Activated CD4-positive, alpha-beta memory T cell treated with anti-CD3 and anti-CD28 coated beads for 36 hours (primary cell): ENCODE results near the gene TTLL11. TPM values are rescaled to one million over a fixed set of nuclear protein-coding genes. Genes with fewer than 3 reads are reported as not detected.

ENCODE experiments used
- CTCF ChIA-PET: fragments of 350-600 bp; sonication (Branson Sonifier 250); formaldehyde crosslinking; loops from one replicate; lab custom pipeline; 2021; ENCODE audit warnings: antibody characterized with exemption, inconsistent platforms; lab: Charles Lee
- POLR2A ChIA-PET: fragments of 350-600 bp; sonication (Branson Sonifier 250); formaldehyde crosslinking; loops from one replicate; lab custom pipeline; 2021; ENCODE audit warnings: antibody characterized with exemption; lab: Charles Lee
- DNase-seq: peaks from one replicate; pipeline ENCODE4 v3.0.0-alpha.2; 2020
- H3K27ac Mint-ChIP-seq: one replicate; pipeline ENCODE4 v1.8.0; 2021; ENCODE audit warnings: mixed read lengths
- H3K27me3 Mint-ChIP-seq: one replicate; pipeline ENCODE4 v1.8.0; 2021; ENCODE audit warnings: mixed read lengths
- H3K36me3 Mint-ChIP-seq: one replicate; pipeline ENCODE4 v1.8.0; 2021; ENCODE audit warnings: mixed read lengths
- H3K4me1 Mint-ChIP-seq: one replicate; pipeline ENCODE4 v1.8.0; 2021; ENCODE audit warnings: low read depth, mixed read lengths
- H3K4me3 Mint-ChIP-seq: one replicate; pipeline ENCODE4 v1.8.0; 2021; ENCODE audit warnings: mild to moderate bottlenecking, mixed read lengths
- H3K9me3 Mint-ChIP-seq: one replicate; pipeline ENCODE4 v1.8.0; 2021; ENCODE audit warnings: mixed read lengths
- intact Hi-C: fragments of 100-400 bp; cut with micrococcal nuclease; formaldehyde crosslinking; loops from one replicate; pipeline ENCODE4 v1.15.1; 2023
- total RNA-seq, 2 experiments: library from RNA; stranded (reverse); gene quantifications; one replicate each; pipeline ENCODE4 v1.2.3, GENCODE V29; 2021

Gene TTLL11
- total RNA-seq, 2 experiments from 2014 or later: 0.97 TPM

DNA sequence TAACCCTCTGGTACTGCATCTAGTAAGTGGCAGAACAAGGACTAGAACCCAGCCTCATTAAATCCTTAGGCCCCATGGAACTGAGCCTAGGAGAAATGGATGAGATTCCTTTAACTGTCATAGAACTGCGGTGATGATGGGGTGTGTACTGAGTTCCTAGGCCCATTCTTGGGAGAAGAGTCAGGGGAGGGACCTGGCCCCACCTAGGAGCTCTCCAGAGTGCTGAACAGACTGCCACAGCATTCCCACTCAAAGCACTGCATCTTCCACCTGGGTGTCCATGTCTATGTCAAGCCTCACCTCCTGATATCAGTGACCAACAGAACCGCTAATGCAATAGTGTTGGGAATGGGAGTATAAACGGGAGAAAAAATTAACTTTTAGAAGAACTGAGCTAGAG, 36.6 kb downstream of the TTLL11 start:
- intact Hi-C loops: no loop called here
- POLR2A ChIA-PET: no interaction called here
- CTCF ChIA-PET: no interaction called here
- Mint-ChIP-seq H3K4me1 (peaks cover 10% of the 10 kb centered on the region), H3K36me3 (peaks cover 2% of the 10 kb centered on the region), H3K9me3 (no peaks in the 10 kb centered on the region), H3K27ac (no peak overlapping the region), H3K27me3 (no peaks in the 10 kb centered on the region), H3K4me3 (no peak overlapping the region)
- DNase-seq: peak; percentile 12

DNA sequence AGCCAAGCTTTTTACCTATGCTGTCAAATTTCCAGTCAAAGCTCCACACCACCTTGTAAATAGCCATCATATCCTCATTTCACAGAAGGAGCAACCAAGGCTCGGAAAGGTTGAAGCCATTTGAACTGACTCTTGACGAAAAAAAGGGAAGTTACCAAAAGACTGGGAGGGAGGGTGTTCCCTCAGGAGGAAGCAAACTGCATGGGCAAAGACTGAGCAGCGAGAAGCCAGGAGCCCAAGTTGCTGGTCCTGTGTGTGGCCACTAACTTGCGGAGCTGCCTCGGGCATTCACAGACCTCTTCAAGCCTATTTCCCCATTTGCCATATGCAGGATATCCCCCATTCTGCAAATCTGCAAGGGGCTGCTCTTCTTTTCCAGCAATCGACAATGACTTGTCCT, 37.4 kb downstream of the TTLL11 start:
- no peak for DNase-seq
- ChIA-PET POLR2A (no interaction called here), CTCF (no interaction called here)
- Mint-ChIP-seq H3K9me3 (no peaks in the 10 kb centered on the region), H3K27me3 (no peaks in the 10 kb centered on the region), H3K36me3 (peaks cover 2% of the 10 kb centered on the region), H3K4me3 (no peak overlapping the region), H3K27ac (no peak overlapping the region), H3K4me1 (peaks cover 15% of the 10 kb centered on the region)
- intact Hi-C loops: no loop called here

DNA sequence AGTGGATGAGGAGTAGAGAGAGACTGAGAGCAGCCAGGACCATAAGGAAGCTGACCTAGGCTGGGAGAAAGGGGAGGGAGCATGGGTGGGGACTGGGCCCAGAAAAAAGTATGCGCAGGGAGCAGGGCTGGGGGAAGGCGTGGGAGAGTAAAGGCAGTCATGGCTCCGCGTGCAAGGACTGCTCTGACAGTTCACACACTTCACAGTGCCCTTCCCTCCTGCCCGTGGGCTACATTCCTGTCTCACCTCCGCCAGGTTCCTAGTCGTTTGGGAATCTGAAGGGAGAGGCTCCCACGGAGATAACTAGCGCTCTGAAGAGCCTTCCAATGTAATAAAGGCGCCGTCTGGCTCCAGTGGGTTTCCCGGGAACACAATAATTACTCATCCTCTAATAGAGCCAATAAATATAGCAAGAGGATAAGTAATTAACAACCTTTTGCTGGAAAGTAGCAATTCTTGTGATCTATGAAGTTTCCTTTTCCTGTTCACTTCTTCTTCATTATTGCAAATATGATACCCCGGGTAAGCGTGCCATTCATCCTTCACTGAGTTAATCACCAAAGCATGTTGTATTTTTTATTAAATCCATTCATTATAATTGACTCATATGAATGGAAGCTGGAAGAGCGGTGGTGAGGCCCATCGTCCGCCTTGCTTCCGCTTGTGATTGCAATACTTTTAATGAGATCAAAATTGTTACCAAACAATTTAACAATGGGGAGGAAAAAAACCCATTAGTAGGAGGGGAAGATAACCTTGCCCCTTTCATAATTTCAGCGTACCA, 39.3 kb downstream of the TTLL11 start:
- intact Hi-C loops: no loop called here
- peaks cover 15% of the 10 kb centered on the region for H3K4me1 Mint-ChIP-seq
- H3K27me3 Mint-ChIP-seq: no peaks in the 10 kb centered on the region
- DNase-seq: no peak
- H3K4me3 Mint-ChIP-seq: no peak overlapping the region
- H3K36me3 Mint-ChIP-seq: peaks cover 2% of the 10 kb centered on the region
- H3K27ac Mint-ChIP-seq: no peak overlapping the region
- H3K9me3 Mint-ChIP-seq: no peaks in the 10 kb centered on the region
- ChIA-PET CTCF (interaction anchor here (1.0 kb wide), 1 partner anchor 46 kb away, joined by 4 read pairs; no protein-coding TSS in a partner anchor), POLR2A (no interaction called here)

DNA sequence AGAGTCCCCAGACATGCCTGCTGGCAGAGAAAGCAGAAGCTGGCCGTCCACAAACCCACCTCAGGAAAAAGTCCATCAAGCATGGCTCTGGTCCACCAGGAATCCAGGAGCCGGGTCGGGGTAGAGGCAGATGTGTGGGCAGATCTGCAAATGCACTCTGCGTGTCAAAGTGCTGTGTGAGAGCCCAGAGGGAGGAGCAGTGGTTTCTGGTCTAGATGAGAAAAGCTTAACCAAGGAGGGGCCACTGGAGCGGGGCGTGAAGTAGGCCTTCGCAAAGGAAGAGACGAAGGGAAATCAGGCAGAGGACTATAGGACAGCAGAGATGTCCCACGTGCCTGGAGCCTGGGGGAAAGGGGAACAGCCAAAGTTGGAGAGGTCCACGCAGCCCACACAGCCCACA, 40.0 kb downstream of the TTLL11 start:
- Mint-ChIP-seq H3K9me3 (no peaks in the 10 kb centered on the region), H3K36me3 (peaks cover 2% of the 10 kb centered on the region), H3K4me3 (no peak overlapping the region), H3K27me3 (no peaks in the 10 kb centered on the region), H3K4me1 (peaks cover 15% of the 10 kb centered on the region), H3K27ac (no peak overlapping the region)
- ChIA-PET POLR2A (no interaction called here), CTCF (interaction anchor here (1.0 kb wide), 1 partner anchor 46 kb away, joined by 4 read pairs; no protein-coding TSS in a partner anchor)
- no peak for DNase-seq
- intact Hi-C loops: no loop called here

DNA sequence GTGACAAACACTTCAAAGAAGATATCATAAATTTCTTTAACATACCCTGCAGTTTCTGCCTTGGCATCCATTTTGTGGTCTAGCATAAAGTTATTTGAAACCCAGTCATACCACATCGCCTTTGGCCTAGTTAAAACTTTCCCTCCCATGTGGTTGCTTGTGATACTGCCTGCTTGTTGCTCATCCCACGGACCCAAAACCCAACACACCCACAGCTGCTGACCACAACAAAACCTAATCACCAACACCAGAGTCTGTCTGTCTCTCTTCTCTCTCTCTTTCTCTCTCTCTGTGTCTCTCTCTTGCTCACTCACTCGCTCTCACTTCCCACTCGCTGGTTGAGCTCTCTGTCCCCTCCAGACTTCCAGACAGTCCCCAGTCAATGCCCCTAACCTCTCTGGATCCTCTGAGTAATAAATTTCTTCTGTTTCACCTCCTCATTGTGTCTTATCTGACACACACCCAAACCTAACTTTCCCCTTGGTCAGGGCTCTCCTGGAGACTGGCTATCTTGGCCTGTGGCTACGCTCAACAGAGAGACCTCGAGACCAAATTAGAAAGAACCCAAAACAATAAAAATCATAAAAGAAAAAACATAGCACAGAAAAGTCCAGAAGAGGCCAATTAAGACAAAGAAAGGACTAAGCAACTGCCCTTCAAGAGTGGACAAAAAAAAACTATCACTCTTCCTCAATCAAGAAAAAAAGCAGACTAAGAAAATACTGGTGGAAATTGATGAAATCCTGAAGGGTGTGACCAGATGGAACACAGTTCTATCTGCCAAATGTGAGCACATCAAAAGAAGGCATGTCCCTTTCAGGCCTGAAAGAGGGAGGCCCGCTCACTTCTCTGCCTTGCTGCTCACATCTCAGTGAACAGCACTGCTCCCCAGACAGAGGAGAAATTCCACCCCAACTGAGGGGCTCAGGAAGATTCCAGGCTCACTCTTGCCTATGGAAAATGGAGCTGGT, 41.5 kb downstream of the TTLL11 start:
- no peak overlapping the region for H3K27ac Mint-ChIP-seq

DNA sequence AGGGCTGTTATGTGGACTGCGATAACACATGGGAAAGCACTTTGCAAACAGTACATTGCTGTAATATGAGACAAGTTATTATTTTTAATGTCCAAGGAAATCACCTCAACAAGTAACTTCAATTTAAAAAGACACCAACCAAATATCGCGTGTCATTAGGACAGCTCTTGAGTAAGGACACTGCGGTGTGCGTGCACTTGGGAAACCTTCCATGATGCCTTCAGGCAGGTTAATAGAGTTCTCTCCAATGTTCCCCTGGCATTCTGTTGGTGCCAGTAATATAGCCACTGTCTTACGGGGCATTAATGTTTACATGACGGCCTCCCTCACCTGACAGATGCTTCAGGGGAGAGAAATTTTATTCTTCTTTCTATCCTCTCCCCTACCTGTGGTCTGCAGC, 42.9 kb downstream of the TTLL11 start:
- CTCF ChIA-PET: no interaction called here
- intact Hi-C loops: no loop called here
- POLR2A ChIA-PET: no interaction called here

More for the DNA sequence above, 41.5 kb downstream of the TTLL11 start:
- peak; percentile 81 for DNase-seq
- CTCF ChIA-PET: interaction anchor here (1.0 to 1.2 kb wide), 2 partner anchors 73 to 299 kb away, joined by 3 read pairs; no protein-coding TSS in a partner anchor
- POLR2A ChIA-PET: interaction anchor here (1.6 kb wide), 1 partner anchor 756 kb away, joined by 5 read pairs; no protein-coding TSS in a partner anchor
- H3K27me3 Mint-ChIP-seq: no peaks in the 10 kb centered on the region
- intact Hi-C loops: no loop called here
- peaks cover 2% of the 10 kb centered on the region for H3K36me3 Mint-ChIP-seq
- no peaks in the 10 kb centered on the region for H3K9me3 Mint-ChIP-seq
- peaks cover 15% of the 10 kb centered on the region for H3K4me1 Mint-ChIP-seq
- H3K4me3 Mint-ChIP-seq: peak overlapping the region; percentile 6

DNA sequence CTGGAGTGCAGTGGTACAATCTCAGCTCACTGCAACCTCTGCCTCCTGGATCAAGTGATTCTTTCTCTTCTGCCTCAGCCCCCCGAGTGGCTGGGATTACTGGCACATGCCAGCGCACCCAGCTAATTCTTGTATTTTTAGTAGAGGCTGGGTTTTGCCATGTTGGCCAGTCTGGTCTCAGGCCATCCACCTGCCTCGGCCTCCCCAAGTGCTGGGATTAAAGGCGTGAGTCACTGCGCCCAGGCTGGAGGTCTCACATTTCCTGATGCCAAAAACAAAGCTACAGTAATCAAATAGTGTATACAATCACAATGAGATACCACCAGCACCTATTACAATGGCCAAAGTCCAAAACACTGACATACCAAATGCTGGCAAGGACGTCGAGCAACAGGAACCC, 51.1 kb downstream of the TTLL11 start:
- ChIA-PET POLR2A (no interaction called here), CTCF (interaction anchor here (1.1 kb wide), 1 partner anchor 57 kb away, joined by 3 read pairs; no protein-coding TSS in a partner anchor)
- no peak for DNase-seq
- Mint-ChIP-seq H3K36me3 (peaks cover 20% of the 10 kb centered on the region), H3K27me3 (no peaks in the 10 kb centered on the region), H3K4me3 (no peak overlapping the region), H3K4me1 (no peaks in the 10 kb centered on the region), H3K27ac (no peak overlapping the region), H3K9me3 (peaks cover 12% of the 10 kb centered on the region)
- intact Hi-C loops: no loop called here

More for the DNA sequence above, 42.9 kb downstream of the TTLL11 start:
- DNase-seq: no peak
- Mint-ChIP-seq H3K27ac (no peak overlapping the region), H3K9me3 (peaks cover 5% of the 10 kb centered on the region), H3K36me3 (peaks cover 9% of the 10 kb centered on the region), H3K27me3 (no peaks in the 10 kb centered on the region), H3K4me3 (no peak overlapping the region), H3K4me1 (peaks cover 15% of the 10 kb centered on the region)

DNA sequence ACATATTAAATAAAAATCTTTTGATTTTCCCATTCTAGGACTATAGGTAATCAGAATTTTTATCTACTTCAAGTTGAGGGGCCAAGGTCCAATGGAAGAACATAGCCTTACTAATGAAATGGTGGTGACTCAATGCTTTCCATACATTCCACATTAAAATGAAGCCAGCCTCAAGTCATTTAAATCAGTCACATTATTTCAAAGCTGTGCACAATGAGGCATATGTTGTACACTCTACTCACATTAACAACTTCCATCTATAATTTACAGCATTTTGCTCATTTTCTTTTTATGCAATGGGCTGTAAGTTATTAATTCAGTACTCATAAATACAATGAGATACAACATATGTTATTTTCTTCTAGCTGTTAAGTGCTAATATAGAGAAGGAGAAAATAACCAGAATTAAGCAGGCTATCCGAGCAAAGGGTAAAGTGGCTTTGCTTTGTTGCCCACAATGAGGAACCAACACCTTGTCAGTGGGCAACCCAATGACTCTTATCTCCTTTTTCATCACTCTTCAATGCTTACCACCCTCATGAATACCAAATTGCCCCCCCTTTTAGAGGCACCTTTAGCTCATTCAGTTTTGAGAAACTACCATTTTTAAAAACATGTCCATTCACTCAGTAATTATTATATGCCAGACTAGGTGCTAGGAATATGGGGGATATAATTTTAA, 52.4 kb downstream of the TTLL11 start:
- POLR2A ChIA-PET: no interaction called here
- Mint-ChIP-seq H3K27ac (no peak overlapping the region), H3K27me3 (no peaks in the 10 kb centered on the region), H3K9me3 (peaks cover 9% of the 10 kb centered on the region), H3K4me3 (no peak overlapping the region), H3K4me1 (no peaks in the 10 kb centered on the region), H3K36me3 (peaks cover 14% of the 10 kb centered on the region)
- CTCF ChIA-PET: no interaction called here
- no peak for DNase-seq
- intact Hi-C loops: no loop called here

DNA sequence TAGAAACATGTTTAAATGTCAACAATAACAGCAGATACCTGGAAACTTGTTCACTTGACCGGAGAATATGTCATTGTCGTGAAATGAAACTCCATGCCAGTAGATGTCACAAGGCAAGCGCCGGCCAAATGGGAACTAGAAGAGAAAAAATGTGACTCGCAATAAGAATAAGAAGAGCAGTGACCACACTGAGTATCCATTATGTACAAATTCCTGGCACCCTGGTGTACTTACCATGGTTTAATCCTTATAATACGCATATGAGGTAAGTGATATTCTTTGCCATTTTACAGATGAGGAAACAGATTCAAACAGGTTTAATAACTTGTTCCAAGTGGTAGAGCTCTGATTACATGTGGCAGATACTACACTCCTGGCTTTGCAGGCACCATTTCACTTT, 53.9 kb downstream of the TTLL11 start:
- H3K4me1 Mint-ChIP-seq: no peaks in the 10 kb centered on the region
- H3K27ac Mint-ChIP-seq: no peak overlapping the region
- H3K9me3 Mint-ChIP-seq: peaks cover 5% of the 10 kb centered on the region
- intact Hi-C loops: no loop called here
- peaks cover 6% of the 10 kb centered on the region for H3K36me3 Mint-ChIP-seq
- H3K4me3 Mint-ChIP-seq: no peak overlapping the region
- no peaks in the 10 kb centered on the region for H3K27me3 Mint-ChIP-seq
- no peak for DNase-seq
- ChIA-PET CTCF (no interaction called here), POLR2A (no interaction called here)

DNA sequence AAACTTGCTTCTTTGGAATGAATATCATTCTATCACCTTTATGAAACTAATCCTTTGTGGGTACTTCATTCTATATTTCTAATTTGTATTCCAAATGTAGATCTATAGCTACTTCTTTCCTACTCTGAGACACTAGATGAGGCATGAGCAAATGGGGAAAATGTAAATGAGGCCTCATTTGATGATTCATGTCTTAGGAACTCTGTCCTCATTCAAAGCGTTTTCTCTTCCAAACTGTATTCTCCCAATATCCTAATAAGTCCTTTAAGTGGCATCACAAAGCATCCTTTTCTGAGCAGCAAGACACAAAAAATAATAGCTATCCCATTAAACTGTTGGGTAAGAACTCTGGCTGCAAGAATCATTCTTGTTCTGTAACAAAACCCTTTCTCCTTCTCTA, 56.1 kb downstream of the TTLL11 start:
- ChIA-PET POLR2A (no interaction called here), CTCF (no interaction called here)

DNA sequence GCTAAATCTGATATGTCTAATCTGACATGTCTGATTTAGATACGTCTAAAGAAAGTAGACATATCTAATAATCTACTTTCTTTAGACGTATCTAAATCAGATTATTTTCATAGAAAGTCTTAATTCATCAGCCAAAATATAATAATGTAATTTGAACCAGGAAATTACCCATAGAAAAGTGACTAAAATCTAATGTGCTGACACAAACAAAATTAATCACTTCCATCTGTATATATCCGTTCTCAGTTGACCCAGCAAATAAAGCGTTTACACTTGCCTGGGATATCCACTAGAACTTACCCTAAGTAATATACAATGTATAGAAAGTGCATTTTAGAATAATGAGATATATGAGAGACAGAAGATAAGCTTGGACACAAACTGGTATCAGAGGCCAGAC, 56.7 kb downstream of the TTLL11 start:
- CTCF ChIA-PET: no interaction called here
- intact Hi-C loops: no loop called here
- Mint-ChIP-seq H3K4me3 (no peak overlapping the region), H3K36me3 (peaks cover 6% of the 10 kb centered on the region), H3K27me3 (no peaks in the 10 kb centered on the region), H3K4me1 (no peaks in the 10 kb centered on the region), H3K9me3 (no peaks in the 10 kb centered on the region), H3K27ac (no peak overlapping the region)
- POLR2A ChIA-PET: interaction anchor here (0.6 kb wide), 1 partner anchor 8 kb away, joined by 3 read pairs; no protein-coding TSS in a partner anchor
- DNase-seq: no peak

More for the DNA sequence above, 56.1 kb downstream of the TTLL11 start:
- Mint-ChIP-seq H3K9me3 (no peaks in the 10 kb centered on the region), H3K27me3 (no peaks in the 10 kb centered on the region), H3K4me3 (no peak overlapping the region), H3K4me1 (no peaks in the 10 kb centered on the region), H3K36me3 (peaks cover 6% of the 10 kb centered on the region), H3K27ac (no peak overlapping the region)
- no peak for DNase-seq
- intact Hi-C loops: no loop called here
